Common myeloid progenitor, CD34-positive (primary cell): ENCODE results near the gene TRABD2B.

Source experiments
- CTCF ChIA-PET: fragments of 350-600 bp; sonication (Branson Sonifier 250); formaldehyde crosslinking; loops from one replicate; lab custom pipeline; 2021; ENCODE audit warnings: antibody characterized with exemption; lab: Charles Lee
- POLR2A ChIA-PET: fragments of 350-600 bp; sonication (Branson Sonifier 250); formaldehyde crosslinking; loops from one replicate; lab custom pipeline; 2021; ENCODE audit warnings: antibody characterized with exemption; lab: Charles Lee
- DNase-seq, 3 donors: peaks; one replicate each; pipeline versions ENCODE4 v3.0.0 to v3.0.0-alpha.2; 2013
- H3K27ac ChIP-seq, 2 experiments: 1 replicate in 1 of 2; 2 replicates in 1 of 2; pipeline ENCODE4 v1.7.0; 2013; ENCODE audit warnings: inconsistent platforms in 2 of 2, low read length in 2 of 2, mild to moderate bottlenecking in 2 of 2, low read depth in 1 of 2, moderate library complexity in 1 of 2; ENCODE audit not compliant: severe bottlenecking in 2 of 2, insufficient read depth in 1 of 2, poor library complexity in 1 of 2
- H3K27me3 ChIP-seq, 5 experiments: replicated peaks in 2 of 5; 1 replicate in 3 of 5; 2 replicates in 2 of 5; pipeline versions ENCODE4 v1.6.1 to v1.7.0; 2013; ENCODE audit warnings: low read length in 4 of 5, mild to moderate bottlenecking in 2 of 5, moderate library complexity in 2 of 5, inconsistent platforms in 1 of 5; ENCODE audit not compliant: insufficient read depth in 5 of 5, control insufficient read depth in 4 of 5
- H3K36me3 ChIP-seq, 4 experiments: 1 replicate in 2 of 4; 2 replicates in 2 of 4; pipeline versions ENCODE4 v1.6.1 to v1.7.0; 2013; ENCODE audit warnings: low read length in 3 of 4, control low read depth in 1 of 4, mild to moderate bottlenecking in 1 of 4; ENCODE audit not compliant: control insufficient read depth in 4 of 4, insufficient read depth in 4 of 4
- H3K4me1 ChIP-seq, 4 experiments: 1 replicate in 3 of 4; 2 replicates in 1 of 4; pipeline versions ENCODE4 v1.6.1 to v1.7.1; 2013; ENCODE audit warnings: low read length in 3 of 4, mild to moderate bottlenecking in 3 of 4, control low read depth in 1 of 4, inconsistent platforms in 1 of 4, moderate library complexity in 1 of 4; ENCODE audit not compliant: control insufficient read depth in 4 of 4, insufficient read depth in 4 of 4; ENCODE audit errors: control extremely low read depth in 1 of 4
- H3K4me3 ChIP-seq, 7 experiments: 1 replicate in 4 of 7; 2 replicates in 3 of 7; pipeline versions ENCODE4 v1.5.1 to v1.7.0; 2013; ENCODE audit warnings: mild to moderate bottlenecking in 7 of 7, low read length in 6 of 7, moderate library complexity in 6 of 7, inconsistent platforms in 2 of 7, low read depth in 2 of 7, control low read depth in 1 of 7; ENCODE audit not compliant: insufficient read depth in 4 of 7, control insufficient read depth in 1 of 7; ENCODE audit errors: extremely low read depth in 1 of 7
- H3K9me3 ChIP-seq, 5 experiments: 1 replicate in 4 of 5; 2 replicates in 1 of 5; pipeline versions ENCODE4 v1.6.1 to v1.7.1; 2013; ENCODE audit warnings: low read length in 4 of 5, mild to moderate bottlenecking in 2 of 5, inconsistent platforms in 1 of 5, low read depth in 1 of 5, moderate library complexity in 1 of 5; ENCODE audit not compliant: control insufficient read depth in 4 of 5, insufficient read depth in 2 of 5; ENCODE audit errors: control extremely low read depth in 1 of 5
- WGBS: methylation state at CpG from one replicate; pipeline ENCODE4 v1.1.5; 2013; ENCODE audit not compliant: insufficient coverage; 5-methylcytosine and 5-hydroxymethylcytosine counted together

The TRABD2B gene

GRCh38 chr1:47765236-47765635 is 231.9 kb downstream of the TRABD2B start:
- Histone ChIP-seq H3K4me3 (no peak overlapping the region), H3K9me3 (no peaks in the 10 kb centered on the region), H3K27ac (no peak overlapping the region), H3K4me1 (no peaks in the 10 kb centered on the region), H3K27me3 (peaks cover 0 to 7% (median 0%) of the 10 kb centered on the region in 5 experiments), H3K36me3 (no peaks in the 10 kb centered on the region)
- no peak for DNase-seq
- CTCF ChIA-PET: interaction anchor here (3.7 kb wide), 1 partner anchor 11 kb away, joined by 18 read pairs; no protein-coding TSS in a partner anchor
- POLR2A ChIA-PET: no interaction called here
- 88% methylated on average over 5 of the region's 8 CpGs for WGBS

GRCh38 chr1:47764461-47765046 is 232.6 kb downstream of the TRABD2B start:
- no peak overlapping the region for H3K27ac ChIP-seq
- H3K36me3 ChIP-seq: no peaks in the 10 kb centered on the region
- peaks cover 0 to 7% (median 0%) of the 10 kb centered on the region in 5 experiments for H3K27me3 ChIP-seq
- H3K9me3 ChIP-seq: no peaks in the 10 kb centered on the region
- 98% methylated on average over 9 of the region's 9 CpGs for WGBS
- no peaks in the 10 kb centered on the region for H3K4me1 ChIP-seq
- CTCF ChIA-PET: interaction anchor here (3.7 kb wide), 1 partner anchor 10 kb away, joined by 18 read pairs; no protein-coding TSS in a partner anchor
- POLR2A ChIA-PET: no interaction called here
- DNase-seq: no peak
- H3K4me3 ChIP-seq: no peak overlapping the region

GRCh38 chr1:47763591-47764171 is 233.5 kb downstream of the TRABD2B start:
- Histone ChIP-seq H3K27me3 (peaks cover 0 to 7% (median 0%) of the 10 kb centered on the region in 5 experiments), H3K36me3 (no peaks in the 10 kb centered on the region), H3K27ac (no peak overlapping the region), H3K9me3 (no peaks in the 10 kb centered on the region), H3K4me3 (no peak overlapping the region), H3K4me1 (no peaks in the 10 kb centered on the region)
- DNase-seq: no peak
- ChIA-PET CTCF (interaction anchor here (3.7 kb wide), 1 partner anchor 9 kb away, joined by 18 read pairs; no protein-coding TSS in a partner anchor), POLR2A (no interaction called here)
- 97% methylated on average over 9 of the region's 9 CpGs for WGBS

- Histone ChIP-seq H3K4me3 (no peak overlapping the region), H3K27ac (no peak overlapping the region), H3K36me3 (no peaks in the 10 kb centered on the region), H3K4me1 (no peaks in the 10 kb centered on the region), H3K27me3 (peaks cover 0 to 9% (median 0%) of the 10 kb centered on the region in 5 experiments), H3K9me3 (no peaks in the 10 kb centered on the region)
- 100% methylated on average over 4 of the region's 5 CpGs for WGBS
- ChIA-PET POLR2A (no interaction called here), CTCF (no interaction called here)
- no peak for DNase-seq
Measured at GRCh38 chr1:47761974-47762373, 235.2 kb downstream of the TRABD2B start.

GRCh38 chr1:47761201-47761930 is 235.8 kb downstream of the TRABD2B start:
- no peak for DNase-seq
- Histone ChIP-seq H3K36me3 (no peaks in the 10 kb centered on the region), H3K27ac (no peak overlapping the region), H3K9me3 (no peaks in the 10 kb centered on the region), H3K27me3 (peaks cover 0 to 9% (median 0%) of the 10 kb centered on the region in 5 experiments), H3K4me1 (no peaks in the 10 kb centered on the region), H3K4me3 (no peak overlapping the region)
- WGBS: 100% methylated on average over 5 of the region's 8 CpGs
- CTCF ChIA-PET: interaction anchor here (1.1 kb wide), 1 partner anchor 11 kb away, joined by 3 read pairs; no protein-coding TSS in a partner anchor
- POLR2A ChIA-PET: no interaction called here

GRCh38 chr1:47759936-47760629 is 237.1 kb downstream of the TRABD2B start:
- Histone ChIP-seq H3K4me3 (no peak overlapping the region), H3K9me3 (no peaks in the 10 kb centered on the region), H3K27me3 (peaks cover 0 to 9% (median 0%) of the 10 kb centered on the region in 5 experiments), H3K27ac (no peak overlapping the region), H3K36me3 (no peaks in the 10 kb centered on the region), H3K4me1 (no peaks in the 10 kb centered on the region)
- ChIA-PET POLR2A (no interaction called here), CTCF (no interaction called here)
- 96% methylated on average over 8 of the region's 9 CpGs for WGBS
- no peak for DNase-seq
